K562 (cell line): Measurements from ENCODE around the gene CREB3L4.

Experiments
- CEBPB ChIP-seq: fragments of 450-650 bp; IDR thresholded peaks from 2 replicates; pipeline ENCODE4 v1.6.1; 2016; ENCODE audit warnings: missing genetic modification characterization, missing compliant biosample characterization
- E4F1 ChIP-seq: fragments of 250-450 bp; sonication (Bioruptor Pico); IDR thresholded peaks from 2 replicates; pipeline ENCODE4 v1.5.0; 2021; ENCODE audit warnings: mild to moderate bottlenecking, borderline replicate concordance
- MTA3 ChIP-seq: fragments of 450-650 bp; formaldehyde crosslinking; IDR thresholded peaks from 2 replicates; pipeline ENCODE4 v1.6.1; 2017; ENCODE audit warnings: mild to moderate bottlenecking, borderline replicate concordance
- REST ChIP-seq, 2 experiments: fragments of 450-650 bp; formaldehyde crosslinking in 1 of 2; IDR thresholded peaks; 2 replicates each; pipeline versions ENCODE4 v1.4.0 to v1.6.1; 2014 to 2020; ENCODE audit warnings: mild to moderate bottlenecking in 2 of 2, borderline replicate concordance in 1 of 2, low read depth in 1 of 2
- TFAM ChIP-seq: fragments of 250-450 bp; sonication (Bioruptor Pico); conservative IDR thresholded peaks from 2 replicates; pipeline ENCODE4 v1.5.0; 2021; ENCODE audit warnings: mild to moderate bottlenecking, moderate library complexity
- TF ChIP-seq, protein P1 (sequence below), 3 experiments: IDR thresholded peaks in 2 of 3; conservative IDR thresholded peaks in 1 of 3; 2 replicates each; pipeline ENCODE4 v1.5.1; 2011 to 2012; ENCODE audit warnings: low read length in 3 of 3, mild to moderate bottlenecking in 3 of 3, control low read depth in 2 of 3, improper control_type of control experiment in 1 of 3, inconsistent platforms in 1 of 3, low read depth in 1 of 3, mixed read lengths in 1 of 3, moderate library complexity in 1 of 3; ENCODE audit not compliant: insufficient read depth in 2 of 3

GRCh38 chr1:153921080-153921802 lies 46.5 kb upstream of the CREB3L4 start:
- TF ChIP-seq MTA3 (no peak), CEBPB (tag) (no peak), E4F1 (CRISPR knock-in tag) (no peak), TFAM (CRISPR knock-in tag) (no peak), REST (IDR thresholded peaks at IDR 0.05; ENCODE audit: borderline replicate concordance) (no peak), REST (CRISPR knock-in tag; IDR thresholded peaks at IDR 0.05; ENCODE audit: low read depth) (no peak)
- TF ChIP-seq, protein P1, sequence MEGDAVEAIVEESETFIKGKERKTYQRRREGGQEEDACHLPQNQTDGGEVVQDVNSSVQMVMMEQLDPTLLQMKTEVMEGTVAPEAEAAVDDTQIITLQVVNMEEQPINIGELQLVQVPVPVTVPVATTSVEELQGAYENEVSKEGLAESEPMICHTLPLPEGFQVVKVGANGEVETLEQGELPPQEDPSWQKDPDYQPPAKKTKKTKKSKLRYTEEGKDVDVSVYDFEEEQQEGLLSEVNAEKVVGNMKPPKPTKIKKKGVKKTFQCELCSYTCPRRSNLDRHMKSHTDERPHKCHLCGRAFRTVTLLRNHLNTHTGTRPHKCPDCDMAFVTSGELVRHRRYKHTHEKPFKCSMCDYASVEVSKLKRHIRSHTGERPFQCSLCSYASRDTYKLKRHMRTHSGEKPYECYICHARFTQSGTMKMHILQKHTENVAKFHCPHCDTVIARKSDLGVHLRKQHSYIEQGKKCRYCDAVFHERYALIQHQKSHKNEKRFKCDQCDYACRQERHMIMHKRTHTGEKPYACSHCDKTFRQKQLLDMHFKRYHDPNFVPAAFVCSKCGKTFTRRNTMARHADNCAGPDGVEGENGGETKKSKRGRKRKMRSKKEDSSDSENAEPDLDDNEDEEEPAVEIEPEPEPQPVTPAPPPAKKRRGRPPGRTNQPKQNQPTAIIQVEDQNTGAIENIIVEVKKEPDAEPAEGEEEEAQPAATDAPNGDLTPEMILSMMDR (IDR thresholded peaks at IDR 0.05 in 2 of 3, conservative IDR thresholded peaks at IDR 0.05 in 1 of 3; ENCODE audit: insufficient read depth in 2 of 3, low read depth in 1 of 3, low read length in 3 of 3): no peak
